ENCODE results near the gene TBXAS1.
"Not testable (repeated sequence)": the region's sequence is repeated elsewhere in the genome, so short reads cannot be mapped to it uniquely, and the experiment has no call there.

TBXAS1 gene

GRCh38 chr7:139893999-139894398 is 64.9 kb downstream of the TBXAS1 start:
- DNase-seq: no peak

- no peak for DNase-seq
These were observed 66.2 kb downstream of the TBXAS1 start for GRCh38 chr7:139895141-139895829.

- no peak for DNase-seq
These were observed 67.2 kb downstream of the TBXAS1 start for GRCh38 chr7:139896288-139896687.

GRCh38 chr7:139896831-139897230 is 67.8 kb downstream of the TBXAS1 start:
- DNase-seq: no peak

GRCh38 chr7:139897422-139898090 is 68.5 kb downstream of the TBXAS1 start:
- no peak for DNase-seq

- no peak for DNase-seq
These were observed 69.4 kb downstream of the TBXAS1 start for GRCh38 chr7:139898483-139898882.

GRCh38 chr7:139899328-139899955 is 70.4 kb downstream of the TBXAS1 start:
- no peak for DNase-seq

GRCh38 chr7:139900326-139900725 is 71.3 kb downstream of the TBXAS1 start:
- DNase-seq: no peak

GRCh38 chr7:139901056-139901795 is 72.2 kb downstream of the TBXAS1 start:
- DNase-seq: no peak

GRCh38 chr7:139901901-139902300 is 72.8 kb downstream of the TBXAS1 start:
- no peak for DNase-seq

- DNase-seq: no peak
These were observed 73.5 kb downstream of the TBXAS1 start for GRCh38 chr7:139902436-139903102.

- DNase-seq: not testable (repeated sequence)
These were observed 74.0 kb downstream of the TBXAS1 start for GRCh38 chr7:139903103-139903477.

GRCh38 chr7:139906879-139907278 is 77.8 kb downstream of the TBXAS1 start:
- DNase-seq: no peak

- no peak for DNase-seq
These were observed 79.7 kb downstream of the TBXAS1 start for GRCh38 chr7:139908792-139909191.

GRCh38 chr7:139909379-139910050 is 80.5 kb downstream of the TBXAS1 start:
- DNase-seq: no peak

GRCh38 chr7:139913021-139913844 is 84.2 kb downstream of the TBXAS1 start:
- DNase-seq: no peak

- no peak for DNase-seq
These were observed 84.7 kb downstream of the TBXAS1 start for GRCh38 chr7:139913845-139914135.

- no peak for DNase-seq
These were observed 85.5 kb downstream of the TBXAS1 start for GRCh38 chr7:139914306-139915267.

- DNase-seq: no peak
These were observed 86.3 kb downstream of the TBXAS1 start for GRCh38 chr7:139915268-139915863.

Measured in activated CD8-positive, alpha-beta memory T cell treated with anti-CD3 and anti-CD28 coated beads for 24 hours (primary cell).